Endometrial microvascular endothelial cells (primary cell): Measurements from ENCODE around the gene LIMK1. TPM values are rescaled to one million over a fixed set of nuclear protein-coding genes. Genes with fewer than 3 reads are reported as not detected.
"Not testable (repeated sequence)": the region's sequence is repeated elsewhere in the genome, so short reads cannot be mapped to it uniquely, and the experiment has no call there.

ENCODE experiments used
- in situ Hi-C: cut with HindIII; loops from 2 replicates; pipeline ENCODE4 v1.10.0; 2017; ENCODE audit warnings: low sequenced_read_pairs, low pct_unique_long_range_greater_than_20kb; ENCODE audit errors: inconsistent ontology term
- total RNA-seq: library from RNA; depleted of rRNA; stranded (reverse); fragments of >200 nt; gene quantifications from one replicate; pipeline ENCODE4 v1.2.3, GENCODE V29; 2015; ENCODE audit errors: inconsistent ontology term

Gene LIMK1
- total RNA-seq, 1 donor from 2014 or later = 51.8 TPM

- in situ Hi-C loops = no loop called here
These were observed 21.1 kb downstream of the LIMK1 start for GRCh38 chr7:74104702-74105101.

- in situ Hi-C loops = no loop called here
These were observed 22.4 kb downstream of the LIMK1 start for GRCh38 chr7:74105992-74106391.

DNA sequence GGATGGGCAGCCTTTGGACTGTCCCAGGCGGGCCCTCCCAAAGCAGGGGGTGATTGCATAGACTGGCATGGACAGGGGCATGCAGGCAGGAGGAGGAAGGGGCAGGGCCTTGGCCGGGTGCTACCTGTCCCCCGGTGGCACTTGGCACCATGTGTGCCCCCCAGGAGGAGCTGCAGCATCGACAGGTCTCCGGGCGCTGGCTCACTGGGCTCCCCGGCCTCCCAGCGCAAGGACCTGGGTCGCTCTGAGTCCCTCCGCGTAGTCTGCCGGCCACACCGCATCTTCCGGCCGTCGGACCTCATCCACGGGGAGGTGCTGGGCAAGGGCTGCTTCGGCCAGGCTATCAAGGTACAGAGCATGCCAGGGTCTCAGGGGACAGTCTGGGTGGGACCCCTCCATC, 23.2 kb downstream of the LIMK1 start:
- in situ Hi-C loops = no loop called here

DNA sequence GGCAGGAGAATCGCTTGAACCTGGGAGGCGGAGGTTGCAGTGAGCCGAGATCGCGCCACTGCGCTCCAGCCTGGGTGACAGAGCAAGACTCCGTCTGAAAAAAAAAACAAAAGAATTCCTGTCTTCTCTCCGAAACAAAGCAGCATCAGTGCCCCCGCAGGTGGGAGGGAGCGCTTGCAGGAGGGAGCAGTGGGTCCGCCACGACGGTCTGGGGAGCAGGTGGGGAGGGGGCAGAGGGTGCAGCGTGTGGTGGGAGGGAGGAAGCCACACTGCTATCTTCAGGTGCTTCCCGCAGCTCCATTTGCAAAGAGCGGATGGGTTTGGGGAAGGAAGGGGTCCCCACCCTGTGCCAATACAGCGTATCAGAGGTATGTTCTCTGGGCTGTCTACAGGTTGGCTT, 31.7 kb downstream of the LIMK1 start:
- in situ Hi-C loops = no loop called here

DNA sequence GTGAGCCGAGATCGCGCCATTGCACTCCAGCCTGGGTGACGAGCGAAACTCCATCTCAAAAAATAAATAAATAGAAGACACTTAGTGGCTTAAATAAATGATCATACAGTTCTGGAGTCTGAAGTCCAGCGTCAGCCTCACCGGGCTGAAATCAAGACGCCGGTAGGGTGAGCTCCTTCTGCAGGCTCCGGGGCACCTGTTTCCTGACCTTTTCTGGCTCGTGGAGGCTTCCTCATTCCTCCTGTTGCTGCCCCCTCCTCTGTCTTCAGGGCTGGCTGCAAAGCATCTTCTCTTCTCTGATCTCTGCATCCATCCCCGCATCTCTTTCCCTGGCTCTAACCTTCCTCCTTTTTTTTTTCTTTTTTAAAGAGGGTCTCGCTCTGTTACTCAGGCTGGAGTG, 32.8 kb downstream of the LIMK1 start:
- in situ Hi-C loops = no loop called here

- in situ Hi-C loops = no loop called here
These were observed 36.2 kb downstream of the LIMK1 start for GRCh38 chr7:74119831-74120230.

DNA sequence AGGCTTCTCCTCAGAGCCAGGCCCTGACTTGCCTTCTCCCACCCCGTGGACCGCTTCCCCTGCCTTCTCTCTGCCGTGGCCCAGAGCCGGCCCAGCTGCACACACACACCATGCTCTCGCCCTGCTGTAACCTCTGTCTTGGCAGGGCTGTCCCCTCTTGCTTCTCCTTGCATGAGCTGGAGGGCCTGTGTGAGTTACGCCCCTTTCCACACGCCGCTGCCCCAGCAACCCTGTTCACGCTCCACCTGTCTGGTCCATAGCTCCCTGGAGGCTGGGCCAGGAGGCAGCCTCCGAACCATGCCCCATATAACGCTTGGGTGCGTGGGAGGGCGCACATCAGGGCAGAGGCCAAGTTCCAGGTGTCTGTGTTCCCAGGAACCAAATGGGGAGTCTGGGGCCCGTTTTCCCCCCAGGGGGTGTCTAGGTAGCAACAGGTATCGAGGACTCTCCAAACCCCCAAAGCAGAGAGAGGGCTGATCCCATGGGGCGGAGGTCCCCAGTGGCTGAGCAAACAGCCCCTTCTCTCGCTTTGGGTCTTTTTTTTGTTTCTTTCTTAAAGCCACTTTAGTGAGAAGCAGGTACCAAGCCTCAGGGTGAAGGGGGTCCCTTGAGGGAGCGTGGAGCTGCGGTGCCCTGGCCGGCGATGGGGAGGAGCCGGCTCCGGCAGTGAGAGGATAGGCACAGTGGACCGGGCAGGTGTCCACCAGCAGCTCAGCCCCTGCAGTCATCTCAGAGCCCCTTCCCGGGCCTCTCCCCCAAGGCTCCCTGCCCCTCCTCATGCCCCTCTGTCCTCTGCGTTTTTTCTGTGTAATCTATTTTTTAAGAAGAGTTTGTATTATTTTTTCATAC, 38.0 kb downstream of the LIMK1 start:
- in situ Hi-C loops = no loop called here

DNA sequence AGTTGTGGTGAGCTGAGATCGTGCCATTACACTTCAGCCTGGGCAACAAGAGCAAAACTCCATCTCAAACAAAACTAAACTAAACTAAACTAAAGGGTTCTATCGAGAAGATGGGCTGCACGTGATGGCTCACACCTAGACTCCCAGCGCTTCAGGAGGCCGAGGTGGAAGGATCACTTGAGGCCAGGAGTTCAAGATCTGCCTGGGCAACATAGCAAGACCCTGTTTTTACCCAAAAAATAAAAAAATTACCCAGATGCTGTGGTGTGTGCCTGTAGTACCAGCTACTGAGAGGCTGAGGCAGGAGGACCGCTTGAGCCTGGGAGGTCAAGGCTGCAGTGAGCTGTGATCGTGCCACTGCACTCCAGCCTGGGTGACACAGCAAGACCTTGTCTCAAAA, 40.3 kb downstream of the LIMK1 start:
- in situ Hi-C loops = not testable (repeated sequence)

- in situ Hi-C loops = no loop called here
These were observed 42.7 kb downstream of the LIMK1 start for GRCh38 chr7:74126220-74126880.

GRCh38 chr7:74129887-74130286, 46.3 kb downstream of the LIMK1 start:
- in situ Hi-C loops = no loop called here

DNA sequence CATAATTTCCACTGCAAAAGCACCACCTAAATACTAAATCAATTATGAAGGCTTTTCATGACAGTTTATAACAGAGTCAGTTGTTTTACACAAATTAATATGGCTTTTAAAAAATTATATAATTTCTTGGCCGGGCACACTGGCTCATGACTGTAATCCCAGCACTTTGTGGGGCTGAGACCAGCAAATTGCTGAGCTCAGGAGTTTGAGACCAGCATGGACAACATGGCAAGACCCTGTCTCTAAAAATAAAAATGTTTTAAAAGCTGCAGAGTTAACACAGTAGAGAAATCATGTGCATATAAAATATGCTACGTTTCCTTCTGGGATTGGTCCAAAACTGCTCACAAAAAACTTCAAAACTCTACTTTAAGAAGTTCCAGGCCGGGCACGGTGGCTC, 46.9 kb downstream of the LIMK1 start:
- in situ Hi-C loops = no loop called here

DNA sequence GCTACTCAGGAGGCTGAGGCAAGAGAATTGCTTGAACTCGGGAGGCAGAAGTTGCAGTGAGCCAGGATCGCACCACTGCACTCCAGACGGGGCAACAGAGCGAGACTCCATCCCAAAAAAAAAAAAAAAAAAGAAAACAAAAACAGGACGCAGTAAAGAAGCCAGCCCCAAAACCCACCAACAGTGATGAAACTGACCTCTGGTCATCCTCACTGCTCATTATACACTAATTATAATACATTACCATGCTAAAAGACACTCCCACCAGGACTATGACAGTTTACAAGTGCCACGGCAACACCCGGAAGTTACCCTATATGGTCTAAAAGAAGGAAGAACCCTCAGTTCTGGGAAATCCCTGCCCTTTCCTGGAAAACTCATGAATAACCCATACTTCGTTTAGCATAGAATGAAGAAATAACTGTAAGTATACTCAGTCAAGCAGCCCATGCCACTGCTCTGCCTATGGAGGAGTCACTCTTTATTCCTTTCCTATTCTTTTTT, 50.6 kb downstream of the LIMK1 start:
- in situ Hi-C loops = no loop called here

DNA sequence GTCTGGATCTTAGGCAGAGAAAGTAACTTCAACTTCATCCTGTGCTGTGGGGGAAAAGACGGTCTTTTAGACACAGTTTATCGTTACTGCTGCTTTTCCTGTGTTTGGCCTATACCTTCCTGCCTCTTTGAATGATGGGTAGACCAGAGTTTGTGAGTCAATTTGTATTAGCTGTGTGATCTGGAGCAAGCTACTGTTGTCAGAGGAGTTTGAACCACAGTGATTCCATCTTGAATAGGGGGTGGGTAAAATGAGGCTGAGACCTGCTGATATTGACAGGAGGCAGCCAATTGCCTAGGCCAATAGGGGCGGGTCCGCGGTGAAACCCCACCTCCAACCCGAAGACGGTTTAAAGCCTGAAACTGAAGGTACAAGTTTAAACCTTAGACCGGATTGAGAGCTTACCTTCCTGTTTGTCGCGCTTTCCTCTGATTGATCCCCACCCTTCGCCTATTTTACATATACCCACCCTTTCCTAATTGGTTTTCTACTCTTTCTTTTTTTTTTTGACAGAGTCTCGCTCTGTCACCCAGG, 54.8 kb downstream of the LIMK1 start:
- in situ Hi-C loops = no loop called here

DNA sequence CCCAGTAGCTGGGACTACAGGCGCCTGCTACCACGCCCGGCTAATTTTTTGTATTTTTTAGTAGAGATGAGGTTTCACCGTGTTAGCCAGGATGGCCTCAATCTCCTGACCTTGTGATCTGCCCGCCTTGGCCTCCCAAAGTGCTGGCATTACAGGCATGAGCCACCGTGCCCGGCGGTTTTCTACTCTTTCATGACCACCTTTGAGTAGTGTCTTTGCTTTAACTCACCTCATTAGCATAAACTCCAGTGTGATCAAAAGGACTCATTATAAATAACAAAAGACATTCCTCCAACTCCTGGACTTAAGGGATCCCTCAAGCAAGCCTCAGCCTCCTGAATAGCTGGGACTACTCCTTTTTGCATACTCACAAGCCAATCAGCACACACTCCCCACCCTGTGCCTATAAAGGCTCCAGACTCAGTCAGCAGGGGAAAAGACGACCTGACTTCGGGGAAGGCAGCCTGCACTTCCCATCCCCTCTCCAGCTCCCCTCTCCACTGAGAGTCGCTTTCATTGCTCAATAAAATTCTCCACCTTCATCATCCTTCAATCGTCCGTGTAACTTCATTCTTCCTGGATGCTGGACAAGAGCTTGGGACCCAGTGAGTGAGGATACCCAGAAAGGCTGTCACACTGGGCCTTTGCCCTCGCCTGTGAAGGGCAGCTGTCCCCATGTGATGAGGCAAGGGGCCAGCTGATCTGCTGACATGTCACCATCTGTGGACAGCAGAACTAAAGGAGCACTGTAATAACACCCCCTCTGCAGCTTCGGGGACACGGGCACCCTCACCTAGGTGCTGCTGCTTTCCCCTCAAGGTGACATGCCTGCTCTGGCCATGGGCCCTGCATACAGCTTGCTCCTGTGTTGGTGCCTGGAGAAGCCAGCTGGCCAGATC, 55.6 kb downstream of the LIMK1 start:
- in situ Hi-C loops = no loop called here

DNA sequence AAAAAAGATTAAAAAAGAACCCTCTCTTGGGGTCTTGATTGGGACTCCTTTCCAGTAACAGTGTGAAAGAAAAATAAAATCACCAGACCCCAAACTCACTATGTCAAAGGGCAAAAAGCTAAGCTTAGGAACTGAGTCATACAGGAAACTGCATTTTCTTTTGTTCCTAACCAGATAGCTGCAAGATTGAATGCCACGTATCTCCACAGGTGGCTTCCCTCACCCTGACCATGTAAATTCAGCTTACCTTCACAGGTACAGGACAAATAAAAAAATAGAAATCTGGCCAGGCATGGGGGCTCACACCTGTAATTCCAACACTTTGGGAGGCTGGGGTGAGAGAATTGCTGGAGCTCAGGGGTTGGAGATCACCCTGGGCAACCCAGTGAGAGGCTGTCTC, 58.1 kb downstream of the LIMK1 start:
- in situ Hi-C loops = no loop called here

GRCh38 chr7:74143383-74143782, 59.8 kb downstream of the LIMK1 start:
- in situ Hi-C loops = no loop called here

DNA sequence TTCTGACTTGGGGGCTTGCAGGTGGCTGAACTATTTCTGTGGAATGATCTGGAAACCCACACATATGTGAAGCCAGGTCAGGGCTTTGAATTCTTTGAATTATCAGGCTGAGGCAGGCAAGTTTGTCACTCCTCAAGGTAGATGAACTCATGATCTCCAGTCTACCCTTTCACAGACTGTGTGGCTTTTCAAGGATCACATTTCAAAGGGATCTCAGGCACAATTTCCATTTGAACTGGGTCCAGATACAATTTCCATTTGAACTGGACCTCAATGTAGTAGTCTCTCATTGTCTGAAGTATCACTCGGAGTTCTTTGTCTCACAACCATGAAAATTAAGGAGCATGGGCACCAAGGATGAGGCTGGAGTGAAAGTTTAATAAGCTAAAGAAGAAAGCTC, 64.9 kb downstream of the LIMK1 start:
- in situ Hi-C loops = no loop called here

- in situ Hi-C loops = no loop called here
These were observed 65.5 kb downstream of the LIMK1 start for GRCh38 chr7:74149071-74149470.

DNA sequence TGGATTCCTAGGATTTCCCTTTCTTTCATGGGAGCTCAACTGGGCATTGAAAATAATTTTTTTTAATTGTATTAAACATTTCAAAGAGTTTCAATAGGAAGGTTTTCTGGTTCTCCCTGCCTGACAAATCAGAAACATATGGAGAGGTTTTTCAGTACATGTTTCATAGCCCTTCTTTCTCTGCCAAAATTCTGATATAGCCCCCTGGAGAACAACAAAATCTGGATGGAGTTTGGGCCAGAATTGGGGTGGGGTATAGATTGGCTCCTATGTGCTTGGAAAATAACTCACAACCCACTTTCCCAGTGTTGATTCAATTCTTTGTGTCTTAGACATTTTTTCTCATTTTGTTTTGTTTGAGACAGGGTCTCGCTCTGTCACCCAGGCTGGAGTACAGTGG, 66.0 kb downstream of the LIMK1 start:
- in situ Hi-C loops = no loop called here
